Nephron (organoid): Measurements from ENCODE around the gene POU6F2.

Experiments
- H3K27ac Mint-ChIP-seq, 3 experiments: 2 replicates each; pipeline ENCODE4 v1.8.0; 2020; ENCODE audit warnings: mixed read lengths in 3 of 3, mild to moderate bottlenecking in 2 of 3, moderate library complexity in 1 of 3
- H3K27me3 Mint-ChIP-seq: 2 replicates; pipeline ENCODE4 v1.8.0; 2021; ENCODE audit warnings: low read depth, mild to moderate bottlenecking, moderate library complexity, mixed read lengths
- H3K36me3 Mint-ChIP-seq: 2 replicates; pipeline ENCODE4 v1.8.0; 2020; ENCODE audit warnings: low read depth, mixed read lengths
- H3K4me1 Mint-ChIP-seq: 2 replicates; pipeline ENCODE4 v1.8.0; 2020; ENCODE audit warnings: mixed read lengths
- H3K4me3 Mint-ChIP-seq, 3 experiments: 2 replicates each; pipeline ENCODE4 v1.8.0; 2020; ENCODE audit warnings: mild to moderate bottlenecking in 3 of 3, mixed read lengths in 3 of 3, moderate library complexity in 2 of 3
- H3K9me3 Mint-ChIP-seq: 2 replicates; pipeline ENCODE4 v1.8.0; 2020; ENCODE audit warnings: mixed read lengths
- TF ChIP-seq, protein P1 (sequence below), 3 experiments: fragments of 200-600 bp; sonication (generic); IDR thresholded peaks; one replicate each; pipeline ENCODE4 v1.5.0; 2021; ENCODE audit warnings: antibody characterized with exemption in 3 of 3; ENCODE audit not compliant: unreplicated experiment in 3 of 3

The POU6F2 gene

DNA sequence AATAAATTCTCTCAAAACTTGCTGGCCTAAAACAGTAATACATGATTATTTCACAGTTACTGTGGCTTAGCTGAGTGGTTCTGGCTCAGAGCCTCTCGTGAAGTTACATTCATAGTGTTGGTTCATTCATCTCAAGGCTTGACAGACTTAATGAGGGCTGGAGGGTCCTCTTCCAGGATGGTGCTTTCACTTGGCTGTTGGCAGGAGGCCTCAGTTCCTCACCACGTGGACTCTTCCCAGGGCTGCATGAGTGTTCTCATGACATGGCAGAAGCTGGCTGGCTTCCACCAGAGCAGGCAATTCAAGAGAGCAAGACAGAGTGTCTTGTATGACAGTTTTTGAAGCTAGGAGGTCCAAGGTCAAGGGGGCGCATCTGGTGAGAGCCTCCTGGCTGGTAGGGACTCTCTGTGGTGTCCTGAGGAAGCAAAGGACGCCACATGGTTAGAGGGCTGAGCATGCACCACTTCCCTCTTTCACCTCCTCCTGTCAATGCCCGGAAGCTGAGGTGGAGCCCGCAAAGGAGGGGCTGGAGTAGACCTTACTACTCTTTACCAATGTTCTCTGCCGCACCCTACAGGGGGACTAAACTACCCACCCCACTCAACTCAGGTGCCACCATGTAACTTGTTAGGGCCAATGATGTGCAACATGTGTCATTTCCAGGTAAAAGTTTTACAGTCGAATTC is 530.3 kb downstream of the POU6F2 start:
- H3K4me1 Mint-ChIP-seq, result no peaks in the 10 kb centered on the region
- H3K4me3 Mint-ChIP-seq, result no peak overlapping the region
- no peaks in the 10 kb centered on the region for H3K9me3 Mint-ChIP-seq
- no peaks in the 10 kb centered on the region for H3K36me3 Mint-ChIP-seq
- no peak overlapping the region for H3K27ac Mint-ChIP-seq
- no peaks in the 10 kb centered on the region for H3K27me3 Mint-ChIP-seq
- TF ChIP-seq, protein P1, sequence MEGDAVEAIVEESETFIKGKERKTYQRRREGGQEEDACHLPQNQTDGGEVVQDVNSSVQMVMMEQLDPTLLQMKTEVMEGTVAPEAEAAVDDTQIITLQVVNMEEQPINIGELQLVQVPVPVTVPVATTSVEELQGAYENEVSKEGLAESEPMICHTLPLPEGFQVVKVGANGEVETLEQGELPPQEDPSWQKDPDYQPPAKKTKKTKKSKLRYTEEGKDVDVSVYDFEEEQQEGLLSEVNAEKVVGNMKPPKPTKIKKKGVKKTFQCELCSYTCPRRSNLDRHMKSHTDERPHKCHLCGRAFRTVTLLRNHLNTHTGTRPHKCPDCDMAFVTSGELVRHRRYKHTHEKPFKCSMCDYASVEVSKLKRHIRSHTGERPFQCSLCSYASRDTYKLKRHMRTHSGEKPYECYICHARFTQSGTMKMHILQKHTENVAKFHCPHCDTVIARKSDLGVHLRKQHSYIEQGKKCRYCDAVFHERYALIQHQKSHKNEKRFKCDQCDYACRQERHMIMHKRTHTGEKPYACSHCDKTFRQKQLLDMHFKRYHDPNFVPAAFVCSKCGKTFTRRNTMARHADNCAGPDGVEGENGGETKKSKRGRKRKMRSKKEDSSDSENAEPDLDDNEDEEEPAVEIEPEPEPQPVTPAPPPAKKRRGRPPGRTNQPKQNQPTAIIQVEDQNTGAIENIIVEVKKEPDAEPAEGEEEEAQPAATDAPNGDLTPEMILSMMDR (IDR thresholded peaks at IDR 0.05; ENCODE audit: unreplicated experiment in 3 of 3), result no peak

DNA sequence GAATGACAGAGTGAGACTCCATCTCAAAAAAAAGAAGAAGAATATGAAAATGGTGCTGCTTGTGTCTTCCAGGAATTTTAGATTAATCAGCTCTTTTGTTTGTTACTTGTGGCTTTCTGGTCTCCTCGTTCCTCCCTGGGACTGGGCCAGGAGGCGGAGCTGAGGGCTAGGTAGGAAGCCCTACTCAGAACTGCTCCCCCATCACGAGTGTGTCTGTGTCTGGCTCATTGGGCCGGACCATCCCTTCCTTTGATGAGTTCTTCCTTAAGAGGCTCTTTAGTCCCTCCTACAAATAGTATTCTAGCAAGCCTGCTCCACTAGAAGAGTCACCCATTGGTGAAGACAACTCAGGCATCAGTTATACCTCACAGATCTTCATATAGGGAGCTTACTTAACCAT is 531.7 kb downstream of the POU6F2 start:
- no peaks in the 10 kb centered on the region for H3K4me1 Mint-ChIP-seq
- TF ChIP-seq, protein P1 (IDR thresholded peaks at IDR 0.05; ENCODE audit: unreplicated experiment in 3 of 3), result no peak
- H3K27ac Mint-ChIP-seq, result no peak overlapping the region
- H3K4me3 Mint-ChIP-seq, result no peak overlapping the region
- no peaks in the 10 kb centered on the region for H3K27me3 Mint-ChIP-seq
- no peaks in the 10 kb centered on the region for H3K9me3 Mint-ChIP-seq
- no peaks in the 10 kb centered on the region for H3K36me3 Mint-ChIP-seq

DNA sequence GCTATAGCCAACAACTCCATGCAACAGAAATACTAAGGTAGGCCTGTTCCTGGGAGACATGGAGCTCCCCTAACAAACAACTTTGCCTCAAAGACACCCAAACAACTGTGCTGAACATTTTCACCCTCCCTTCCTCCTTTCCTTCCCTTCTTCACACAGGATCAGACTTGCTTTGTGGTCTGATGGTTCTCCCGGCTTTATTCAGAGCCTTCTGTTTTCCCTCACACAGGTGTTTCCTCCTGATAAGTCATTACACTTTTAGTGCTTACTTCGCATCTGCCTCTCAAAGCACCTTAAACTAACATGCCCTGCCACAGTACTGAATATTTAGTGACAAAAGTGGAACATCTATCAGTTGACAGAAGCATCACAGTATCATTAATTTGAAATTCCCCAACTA is 532.2 kb downstream of the POU6F2 start:
- Mint-ChIP-seq H3K4me1 (no peaks in the 10 kb centered on the region), H3K27me3 (no peaks in the 10 kb centered on the region), H3K9me3 (no peaks in the 10 kb centered on the region), H3K4me3 (no peak overlapping the region), H3K36me3 (no peaks in the 10 kb centered on the region), H3K27ac (no peak overlapping the region)
- TF ChIP-seq, protein P1 (IDR thresholded peaks at IDR 0.05; ENCODE audit: unreplicated experiment in 3 of 3), result no peak

DNA sequence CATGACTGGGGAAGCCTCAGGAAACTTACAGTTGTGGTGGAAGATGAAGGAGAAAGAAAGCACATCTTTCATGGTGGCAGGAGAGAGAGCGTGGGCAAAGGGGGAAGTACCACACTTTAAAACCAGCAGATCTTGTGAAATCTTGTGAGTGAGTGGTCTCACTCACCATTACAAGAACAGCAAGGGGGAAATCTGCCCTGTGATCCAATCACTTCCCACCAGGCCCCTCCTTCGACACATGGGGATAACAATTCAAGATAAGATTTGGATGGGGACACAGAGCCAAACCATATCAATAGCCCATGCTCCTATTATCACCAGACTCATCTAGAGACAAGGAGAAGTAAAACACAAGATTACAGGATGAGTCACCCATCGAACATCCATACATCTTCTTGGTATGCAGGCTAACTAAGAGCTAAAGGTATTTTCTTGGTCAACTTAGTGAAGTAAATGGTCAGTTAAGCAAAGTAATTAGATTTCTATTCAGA is 533.2 kb downstream of the POU6F2 start:
- Mint-ChIP-seq H3K36me3 (no peaks in the 10 kb centered on the region), H3K27ac (no peak overlapping the region), H3K4me3 (no peak overlapping the region), H3K4me1 (no peaks in the 10 kb centered on the region), H3K9me3 (no peaks in the 10 kb centered on the region), H3K27me3 (no peaks in the 10 kb centered on the region)
- TF ChIP-seq, protein P1 (IDR thresholded peaks at IDR 0.05; ENCODE audit: unreplicated experiment in 3 of 3), result no peak

DNA sequence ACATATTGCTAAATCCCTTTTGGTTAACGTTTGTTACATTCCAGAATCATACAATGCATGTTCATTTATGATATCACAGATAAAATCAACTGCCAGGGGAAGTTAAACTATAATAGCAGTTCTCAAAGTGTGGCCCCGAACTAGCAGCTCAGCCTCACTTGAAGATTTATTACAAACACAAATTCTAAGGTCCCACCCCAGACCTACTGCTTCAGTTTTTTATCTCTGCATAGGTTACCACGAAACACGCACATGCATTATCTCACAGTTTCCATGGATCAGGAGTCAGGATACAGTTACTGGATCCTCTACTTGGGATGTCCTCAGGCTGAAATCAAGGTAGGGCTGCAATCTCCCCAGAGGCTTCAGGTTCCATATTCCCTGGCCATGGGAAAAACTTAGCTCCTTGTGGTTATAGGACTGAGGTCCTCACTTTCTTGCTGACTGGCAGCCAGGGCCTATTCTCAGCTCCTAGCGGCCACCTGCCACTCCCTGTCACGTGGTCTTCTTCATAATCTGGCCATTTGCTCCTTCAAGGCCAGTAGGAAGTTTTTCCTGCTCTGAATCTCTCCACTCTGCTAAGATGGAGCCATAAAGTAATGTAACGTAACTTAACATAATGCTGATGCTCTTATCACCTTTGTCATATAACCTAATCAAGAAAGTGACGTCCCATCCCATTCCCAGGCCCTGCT is 538.0 kb downstream of the POU6F2 start:
- TF ChIP-seq, protein P1 (IDR thresholded peaks at IDR 0.05; ENCODE audit: unreplicated experiment in 3 of 3), result no peak
- H3K27me3 Mint-ChIP-seq, result peaks cover 8% of the 10 kb centered on the region
- no peak overlapping the region for H3K4me3 Mint-ChIP-seq
- no peaks in the 10 kb centered on the region for H3K9me3 Mint-ChIP-seq
- H3K36me3 Mint-ChIP-seq, result no peaks in the 10 kb centered on the region
- no peak overlapping the region for H3K27ac Mint-ChIP-seq
- no peaks in the 10 kb centered on the region for H3K4me1 Mint-ChIP-seq
